Astrocyte (in vitro differentiated cells and primary cell): ENCODE results near the gene ACACA. TPM values are rescaled to one million over a fixed set of nuclear protein-coding genes. Genes with fewer than 3 reads are reported as not detected.
A peak's percentile ranks its signal among the peaks of the same experiment; 100 is the strongest.

ENCODE experiments used
- DNase-seq: peaks from one replicate; pipeline ENCODE4 v3.0.0-alpha.2; 2010; ENCODE audit warnings: low read depth
- FAIRE-seq: peaks from 2 replicates; lab custom pipeline; 2011; peaks lifted over from hg19 to GRCh38; lab: Jason Lieb, UNC
- H2AFZ ChIP-seq: 2 replicates; pipeline ENCODE4 v1.6.0; 2012; ENCODE audit warnings: low read depth, low read length, inconsistent platforms
- H3K27ac ChIP-seq: 2 replicates; pipeline ENCODE4 v1.5.1; 2011; ENCODE audit warnings: low read depth, low read length, inconsistent platforms
- H3K27me3 ChIP-seq: 2 replicates; pipeline ENCODE4 v1.6.0; 2011; ENCODE audit warnings: low read length, inconsistent platforms; ENCODE audit not compliant: insufficient read depth
- H3K36me3 ChIP-seq: 2 replicates; pipeline ENCODE4 v1.5.1; 2011; ENCODE audit warnings: low read length, inconsistent platforms; ENCODE audit not compliant: insufficient read depth
- H3K4me1 ChIP-seq: 2 replicates; pipeline ENCODE4 v1.5.1; 2011; ENCODE audit warnings: low read length, inconsistent platforms; ENCODE audit not compliant: insufficient read depth
- H3K4me2 ChIP-seq: 2 replicates; pipeline ENCODE4 v1.6.0; 2012; ENCODE audit warnings: low read length, inconsistent platforms
- H3K4me3 ChIP-seq: 2 replicates; pipeline ENCODE4 v1.5.1; 2011; ENCODE audit warnings: low read depth, mild to moderate bottlenecking, low read length, inconsistent platforms; ENCODE audit not compliant: insufficient read depth
- H3K79me2 ChIP-seq: 2 replicates; pipeline ENCODE4 v1.6.0; 2012; ENCODE audit warnings: mild to moderate bottlenecking, low read length, inconsistent platforms; ENCODE audit not compliant: insufficient read depth
- H3K9ac ChIP-seq: 2 replicates; pipeline ENCODE4 v1.6.0; 2012; ENCODE audit warnings: mild to moderate bottlenecking, low read length, inconsistent platforms
- H3K9me3 ChIP-seq: 2 replicates; pipeline ENCODE4 v1.5.1; 2012; ENCODE audit warnings: low read depth, mild to moderate bottlenecking, low read length, inconsistent platforms; ENCODE audit not compliant: insufficient read depth
- H4K20me1 ChIP-seq: 2 replicates; pipeline ENCODE4 v1.6.0; 2012; ENCODE audit warnings: low read length, inconsistent platforms; ENCODE audit not compliant: insufficient read depth
- H3K27ac Mint-ChIP-seq: one replicate; pipeline ENCODE4 v1.8.0; 2021; ENCODE audit warnings: mild to moderate bottlenecking, mixed read lengths; ENCODE audit not compliant: unreplicated experiment
- H3K27me3 Mint-ChIP-seq: one replicate; pipeline ENCODE4 v1.8.0; 2021; ENCODE audit warnings: low read depth, mixed read lengths; ENCODE audit not compliant: unreplicated experiment
- H3K36me3 Mint-ChIP-seq: one replicate; pipeline ENCODE4 v1.8.0; 2021; ENCODE audit warnings: low read depth, mixed read lengths; ENCODE audit not compliant: unreplicated experiment
- H3K4me1 Mint-ChIP-seq: one replicate; pipeline ENCODE4 v1.8.0; 2021; ENCODE audit warnings: low read depth, mixed read lengths; ENCODE audit not compliant: unreplicated experiment
- H3K4me3 Mint-ChIP-seq: one replicate; pipeline ENCODE4 v1.8.0; 2021; ENCODE audit warnings: mild to moderate bottlenecking, moderate library complexity, mixed read lengths; ENCODE audit not compliant: unreplicated experiment
- H3K9me3 Mint-ChIP-seq: one replicate; pipeline ENCODE4 v1.8.0; 2021; ENCODE audit warnings: mild to moderate bottlenecking, mixed read lengths; ENCODE audit not compliant: unreplicated experiment
- EZH2 ChIP-seq: IDR thresholded peaks from 2 replicates; pipeline ENCODE4 v1.6.1; 2012; ENCODE audit warnings: mild to moderate bottlenecking, low read length, inconsistent platforms; ENCODE audit not compliant: insufficient read depth
- total RNA-seq: library from RNA; stranded (reverse); gene quantifications from 2 replicates; pipeline ENCODE4 v1.2.1, GENCODE V29; 2021
- TF ChIP-seq, protein P1 (sequence below): IDR thresholded peaks from 2 replicates; pipeline ENCODE4 v1.5.1; 2011; ENCODE audit warnings: low read depth, mild to moderate bottlenecking, inconsistent platforms, low read length, moderate library complexity; ENCODE audit not compliant: insufficient read depth

The ACACA gene
- total RNA-seq, 1 donor from 2014 or later: 88.3 TPM

DNA sequence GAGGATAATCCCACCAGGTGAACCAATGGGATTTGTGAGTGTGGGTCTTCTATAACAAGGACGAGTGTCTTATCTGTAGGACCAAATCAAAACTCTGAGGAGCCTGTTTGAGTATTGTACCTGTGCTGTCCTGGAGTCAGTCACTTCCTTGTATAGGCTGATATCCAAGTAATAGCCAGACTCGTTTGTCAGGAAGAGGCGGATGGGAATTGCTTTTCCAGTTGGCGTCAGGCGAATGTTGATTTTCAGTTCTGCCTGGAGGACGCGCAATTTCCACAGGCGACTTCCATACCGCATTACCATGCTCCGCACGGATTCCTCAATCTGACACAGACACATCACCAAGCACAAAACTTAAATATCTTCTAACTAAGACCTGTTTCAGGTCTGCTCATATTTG, 218.5 kb downstream of the ACACA start:
- Histone ChIP-seq H3K4me1 (peaks cover 7% of the 10 kb centered on the region), H3K27me3 (no peaks in the 10 kb centered on the region), H4K20me1 (no peaks in the 10 kb centered on the region), H3K4me3 (no peak overlapping the region), H2AFZ (no peak overlapping the region), H3K36me3 (peaks cover 14% of the 10 kb centered on the region), H3K9me3 (no peaks in the 10 kb centered on the region), H3K9ac (no peak overlapping the region), H3K27ac (no peak overlapping the region), H3K4me2 (no peak overlapping the region), H3K79me2 (no peaks in the 10 kb centered on the region)
- Mint-ChIP-seq H3K36me3 (peaks cover 8% of the 10 kb centered on the region), H3K27me3 (no peaks in the 10 kb centered on the region), H3K27ac (no peak overlapping the region), H3K9me3 (no peaks in the 10 kb centered on the region), H3K4me1 (peaks cover 3% of the 10 kb centered on the region), H3K4me3 (no peak overlapping the region)
- no peak for FAIRE-seq
- no peak for DNase-seq
- no peak for TF ChIP-seq EZH2
- TF ChIP-seq, protein P1, sequence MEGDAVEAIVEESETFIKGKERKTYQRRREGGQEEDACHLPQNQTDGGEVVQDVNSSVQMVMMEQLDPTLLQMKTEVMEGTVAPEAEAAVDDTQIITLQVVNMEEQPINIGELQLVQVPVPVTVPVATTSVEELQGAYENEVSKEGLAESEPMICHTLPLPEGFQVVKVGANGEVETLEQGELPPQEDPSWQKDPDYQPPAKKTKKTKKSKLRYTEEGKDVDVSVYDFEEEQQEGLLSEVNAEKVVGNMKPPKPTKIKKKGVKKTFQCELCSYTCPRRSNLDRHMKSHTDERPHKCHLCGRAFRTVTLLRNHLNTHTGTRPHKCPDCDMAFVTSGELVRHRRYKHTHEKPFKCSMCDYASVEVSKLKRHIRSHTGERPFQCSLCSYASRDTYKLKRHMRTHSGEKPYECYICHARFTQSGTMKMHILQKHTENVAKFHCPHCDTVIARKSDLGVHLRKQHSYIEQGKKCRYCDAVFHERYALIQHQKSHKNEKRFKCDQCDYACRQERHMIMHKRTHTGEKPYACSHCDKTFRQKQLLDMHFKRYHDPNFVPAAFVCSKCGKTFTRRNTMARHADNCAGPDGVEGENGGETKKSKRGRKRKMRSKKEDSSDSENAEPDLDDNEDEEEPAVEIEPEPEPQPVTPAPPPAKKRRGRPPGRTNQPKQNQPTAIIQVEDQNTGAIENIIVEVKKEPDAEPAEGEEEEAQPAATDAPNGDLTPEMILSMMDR: no peak

DNA sequence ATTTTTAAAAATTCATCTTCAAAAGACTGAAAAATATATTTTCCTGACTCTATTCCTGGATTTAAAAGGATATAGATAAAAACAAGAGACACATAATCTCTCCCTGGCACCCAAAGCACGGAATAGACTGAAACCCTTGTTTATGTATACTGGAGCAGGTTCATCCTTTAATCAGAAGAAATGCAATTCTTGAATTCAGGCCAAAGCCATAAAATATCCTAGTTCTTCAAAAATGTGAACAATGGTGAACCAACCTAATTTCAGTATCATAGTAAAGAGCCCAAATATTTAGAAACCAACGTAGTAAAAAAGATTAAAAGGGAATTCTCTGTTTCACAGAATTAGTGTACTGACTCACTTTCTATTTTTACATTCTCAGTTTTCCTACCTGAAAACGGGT, 219.4 kb downstream of the ACACA start:
- peaks cover 9% of the 10 kb centered on the region for H3K4me1 Mint-ChIP-seq
- no peak overlapping the region for H3K27ac Mint-ChIP-seq
- peak; percentile 53 for DNase-seq

More for the DNA sequence above, 219.4 kb downstream of the ACACA start:
- Histone ChIP-seq H3K79me2 (no peaks in the 10 kb centered on the region), H3K9me3 (no peaks in the 10 kb centered on the region), H4K20me1 (no peaks in the 10 kb centered on the region), H3K4me1 (peaks cover 15% of the 10 kb centered on the region), H3K4me2 (no peak overlapping the region), H2AFZ (no peak overlapping the region), H3K27ac (no peak overlapping the region), H3K36me3 (peaks cover 14% of the 10 kb centered on the region), H3K9ac (no peak overlapping the region), H3K27me3 (no peaks in the 10 kb centered on the region), H3K4me3 (no peak overlapping the region)
- Mint-ChIP-seq H3K9me3 (no peaks in the 10 kb centered on the region), H3K36me3 (peaks cover 8% of the 10 kb centered on the region), H3K27me3 (no peaks in the 10 kb centered on the region), H3K4me3 (no peak overlapping the region)
- no peak for FAIRE-seq
- TF ChIP-seq, protein P1: no peak
- TF ChIP-seq EZH2: no peak
